HEK293 (cell line): ENCODE results near the gene LSM2.

Source experiments
- EGR2 ChIP-seq: fragments of 450-650 bp; formaldehyde crosslinking; IDR thresholded peaks from 2 replicates; pipeline ENCODE4 v1.5.1; 2016; ENCODE audit warnings: low read depth, missing biosample characterization, missing genetic modification characterization
- FEZF1 ChIP-seq: fragments of 450-650 bp; formaldehyde crosslinking; IDR thresholded peaks from 2 replicates; pipeline ENCODE4 v1.5.1; 2016; ENCODE audit warnings: missing biosample characterization, missing genetic modification characterization
- GLIS2 ChIP-seq: fragments of 450-650 bp; formaldehyde crosslinking; IDR thresholded peaks from 2 replicates; pipeline ENCODE4 v1.5.1; 2016; ENCODE audit warnings: missing biosample characterization, missing genetic modification characterization
- OSR2 ChIP-seq: fragments of 450-650 bp; formaldehyde crosslinking; IDR thresholded peaks from 2 replicates; pipeline ENCODE4 v1.5.1; 2016; ENCODE audit warnings: missing biosample characterization, missing genetic modification characterization
- OVOL3 ChIP-seq: fragments of 450-650 bp; formaldehyde crosslinking; IDR thresholded peaks from 2 replicates; pipeline ENCODE4 v1.5.1; 2016; ENCODE audit warnings: missing biosample characterization, missing genetic modification characterization
- PRDM1 ChIP-seq: fragments of 450-650 bp; formaldehyde crosslinking; IDR thresholded peaks from 2 replicates; pipeline ENCODE4; 2016; ENCODE audit warnings: missing biosample characterization, missing genetic modification characterization
- SP2 ChIP-seq: fragments of 450-650 bp; formaldehyde crosslinking; IDR thresholded peaks from 2 replicates; pipeline ENCODE4 v1.5.1; 2016; ENCODE audit warnings: missing biosample characterization, missing genetic modification characterization
- ZBTB7A ChIP-seq: fragments of 450-650 bp; formaldehyde crosslinking; IDR thresholded peaks from 2 replicates; pipeline ENCODE4 v1.5.1; 2016; ENCODE audit warnings: low read depth, missing biosample characterization, missing genetic modification characterization
- ZFP37 ChIP-seq: fragments of 450-650 bp; formaldehyde crosslinking; IDR thresholded peaks from 2 replicates; pipeline ENCODE4 v1.5.1; 2016; ENCODE audit warnings: missing biosample characterization, missing genetic modification characterization
- ZFP41 ChIP-seq: fragments of 450-650 bp; formaldehyde crosslinking; IDR thresholded peaks from 2 replicates; pipeline ENCODE4 v1.5.1; 2016; ENCODE audit warnings: missing biosample characterization, missing genetic modification characterization, borderline replicate concordance
- ZNF133 ChIP-seq: fragments of 450-650 bp; formaldehyde crosslinking; IDR thresholded peaks from 2 replicates; pipeline ENCODE4 v1.5.1; 2016; ENCODE audit warnings: missing biosample characterization, missing genetic modification characterization
- ZNF155 ChIP-seq: fragments of 450-650 bp; formaldehyde crosslinking; IDR thresholded peaks from 2 replicates; pipeline ENCODE4 v1.5.1; 2016; ENCODE audit warnings: missing biosample characterization, missing genetic modification characterization
- ZNF23 ChIP-seq: fragments of 450-650 bp; formaldehyde crosslinking; IDR thresholded peaks from 2 replicates; pipeline ENCODE4 v1.5.1; 2016; ENCODE audit warnings: missing biosample characterization, missing genetic modification characterization, borderline replicate concordance
- ZNF24 ChIP-seq: fragments of 450-650 bp; formaldehyde crosslinking; IDR thresholded peaks from 2 replicates; pipeline ENCODE4 v1.5.1; 2016; ENCODE audit warnings: missing biosample characterization, missing genetic modification characterization
- ZNF324 ChIP-seq: fragments of 450-650 bp; formaldehyde crosslinking; IDR thresholded peaks from 2 replicates; pipeline ENCODE4 v1.5.1; 2016; ENCODE audit warnings: missing biosample characterization, missing genetic modification characterization
- ZNF529 ChIP-seq: fragments of 450-650 bp; formaldehyde crosslinking; IDR thresholded peaks from 2 replicates; pipeline ENCODE4 v1.5.1; 2017; ENCODE audit warnings: missing genetic modification characterization, missing biosample characterization; ENCODE audit not compliant: insufficient replicate concordance
- ZNF544 ChIP-seq: fragments of 450-650 bp; formaldehyde crosslinking; IDR thresholded peaks from 2 replicates; pipeline ENCODE4 v1.5.0; 2017; ENCODE audit warnings: missing biosample characterization, missing genetic modification characterization
- ZNF555 ChIP-seq: fragments of 450-650 bp; formaldehyde crosslinking; conservative IDR thresholded peaks from 2 replicates; pipeline ENCODE4 v1.5.1; 2017; ENCODE audit warnings: missing biosample characterization, mild to moderate bottlenecking, missing genetic modification characterization, inconsistent platforms
- ZNF600 ChIP-seq: fragments of 450-650 bp; formaldehyde crosslinking; IDR thresholded peaks from 2 replicates; pipeline ENCODE4 v1.5.1; 2016; ENCODE audit warnings: missing biosample characterization, missing genetic modification characterization
- ZNF621 ChIP-seq: fragments of 450-650 bp; formaldehyde crosslinking; IDR thresholded peaks from 2 replicates; pipeline ENCODE4 v1.5.1; 2017; ENCODE audit warnings: missing biosample characterization, missing genetic modification characterization
- ZNF664 ChIP-seq: fragments of 450-650 bp; formaldehyde crosslinking; IDR thresholded peaks from 2 replicates; pipeline ENCODE4 v1.5.1; 2016; ENCODE audit warnings: missing biosample characterization, missing genetic modification characterization
- ZNF76 ChIP-seq: fragments of 450-650 bp; formaldehyde crosslinking; IDR thresholded peaks from 2 replicates; pipeline ENCODE4; 2016; ENCODE audit warnings: low read depth, missing biosample characterization, missing genetic modification characterization, borderline replicate concordance
- ZNF843 ChIP-seq: fragments of 450-650 bp; formaldehyde crosslinking; IDR thresholded peaks from 2 replicates; pipeline ENCODE4 v1.5.1; 2016; ENCODE audit warnings: missing biosample characterization, missing genetic modification characterization
- ZSCAN30 ChIP-seq: fragments of 450-650 bp; IDR thresholded peaks from 2 replicates; pipeline ENCODE4 v1.5.1; 2018; ENCODE audit warnings: missing biosample characterization, mild to moderate bottlenecking, missing genetic modification characterization, moderate library complexity
- TF ChIP-seq, protein P1 (sequence below): fragments of 450-650 bp; formaldehyde crosslinking; IDR thresholded peaks from 2 replicates; pipeline ENCODE4 v1.5.1; 2017; ENCODE audit warnings: missing biosample characterization, missing genetic modification characterization
- TF ChIP-seq, protein P2 (sequence below): fragments of 450-650 bp; formaldehyde crosslinking; IDR thresholded peaks from 2 replicates; pipeline ENCODE4 v1.5.1; 2016; ENCODE audit warnings: missing biosample characterization, missing genetic modification characterization
- TF ChIP-seq, protein P3 (sequence below): fragments of 450-650 bp; IDR thresholded peaks from 2 replicates; pipeline ENCODE4 v1.5.1; 2018; ENCODE audit warnings: missing biosample characterization, missing genetic modification characterization
- TF ChIP-seq, protein P4 (sequence below): fragments of 450-650 bp; formaldehyde crosslinking; IDR thresholded peaks from 2 replicates; pipeline ENCODE4 v1.5.1; 2016; ENCODE audit warnings: missing biosample characterization, missing genetic modification characterization
- TF ChIP-seq, protein P5 (sequence below): fragments of 450-650 bp; formaldehyde crosslinking; IDR thresholded peaks from 2 replicates; pipeline ENCODE4 v1.5.1; 2016; ENCODE audit warnings: missing biosample characterization, missing genetic modification characterization, borderline replicate concordance
- TF ChIP-seq, protein P6 (sequence below): fragments of 450-650 bp; formaldehyde crosslinking; IDR thresholded peaks from 2 replicates; pipeline ENCODE4 v1.5.1; 2017; ENCODE audit warnings: missing biosample characterization, mild to moderate bottlenecking, missing genetic modification characterization, moderate library complexity

Gene LSM2

DNA sequence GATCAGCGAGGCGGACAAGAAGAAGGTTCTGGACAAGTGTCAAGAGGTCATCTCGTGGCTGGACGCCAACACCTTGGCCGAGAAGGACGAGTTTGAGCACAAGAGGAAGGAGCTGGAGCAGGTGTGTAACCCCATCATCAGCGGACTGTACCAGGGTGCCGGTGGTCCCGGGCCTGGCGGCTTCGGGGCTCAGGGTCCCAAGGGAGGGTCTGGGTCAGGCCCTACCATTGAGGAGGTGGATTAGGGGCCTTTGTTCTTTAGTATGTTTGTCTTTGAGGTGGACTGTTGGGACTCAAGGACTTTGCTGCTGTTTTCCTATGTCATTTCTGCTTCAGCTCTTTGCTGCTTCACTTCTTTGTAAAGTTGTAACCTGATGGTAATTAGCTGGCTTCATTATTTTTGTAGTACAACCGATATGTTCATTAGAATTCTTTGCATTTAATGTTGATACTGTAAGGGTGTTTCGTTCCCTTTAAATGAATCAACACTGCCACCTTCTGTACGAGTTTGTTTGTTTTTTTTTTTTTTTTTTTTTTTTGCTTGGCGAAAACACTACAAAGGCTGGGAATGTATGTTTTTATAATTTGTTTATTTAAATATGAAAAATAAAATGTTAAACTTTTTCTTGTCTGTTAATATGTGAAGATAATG lies 23.0 kb upstream of the LSM2 start (continued):
- TF ChIP-seq, protein P1, sequence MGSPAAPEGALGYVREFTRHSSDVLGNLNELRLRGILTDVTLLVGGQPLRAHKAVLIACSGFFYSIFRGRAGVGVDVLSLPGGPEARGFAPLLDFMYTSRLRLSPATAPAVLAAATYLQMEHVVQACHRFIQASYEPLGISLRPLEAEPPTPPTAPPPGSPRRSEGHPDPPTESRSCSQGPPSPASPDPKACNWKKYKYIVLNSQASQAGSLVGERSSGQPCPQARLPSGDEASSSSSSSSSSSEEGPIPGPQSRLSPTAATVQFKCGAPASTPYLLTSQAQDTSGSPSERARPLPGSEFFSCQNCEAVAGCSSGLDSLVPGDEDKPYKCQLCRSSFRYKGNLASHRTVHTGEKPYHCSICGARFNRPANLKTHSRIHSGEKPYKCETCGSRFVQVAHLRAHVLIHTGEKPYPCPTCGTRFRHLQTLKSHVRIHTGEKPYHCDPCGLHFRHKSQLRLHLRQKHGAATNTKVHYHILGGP (tag by site-specific recombination): no peak
- TF ChIP-seq, protein P2, sequence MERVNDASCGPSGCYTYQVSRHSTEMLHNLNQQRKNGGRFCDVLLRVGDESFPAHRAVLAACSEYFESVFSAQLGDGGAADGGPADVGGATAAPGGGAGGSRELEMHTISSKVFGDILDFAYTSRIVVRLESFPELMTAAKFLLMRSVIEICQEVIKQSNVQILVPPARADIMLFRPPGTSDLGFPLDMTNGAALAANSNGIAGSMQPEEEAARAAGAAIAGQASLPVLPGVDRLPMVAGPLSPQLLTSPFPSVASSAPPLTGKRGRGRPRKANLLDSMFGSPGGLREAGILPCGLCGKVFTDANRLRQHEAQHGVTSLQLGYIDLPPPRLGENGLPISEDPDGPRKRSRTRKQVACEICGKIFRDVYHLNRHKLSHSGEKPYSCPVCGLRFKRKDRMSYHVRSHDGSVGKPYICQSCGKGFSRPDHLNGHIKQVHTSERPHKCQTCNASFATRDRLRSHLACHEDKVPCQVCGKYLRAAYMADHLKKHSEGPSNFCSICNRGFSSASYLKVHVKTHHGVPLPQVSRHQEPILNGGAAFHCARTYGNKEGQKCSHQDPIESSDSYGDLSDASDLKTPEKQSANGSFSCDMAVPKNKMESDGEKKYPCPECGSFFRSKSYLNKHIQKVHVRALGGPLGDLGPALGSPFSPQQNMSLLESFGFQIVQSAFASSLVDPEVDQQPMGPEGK (tag by site-specific recombination): no peak
- TF ChIP-seq ZNF544: no peak
- TF ChIP-seq, protein P3, sequence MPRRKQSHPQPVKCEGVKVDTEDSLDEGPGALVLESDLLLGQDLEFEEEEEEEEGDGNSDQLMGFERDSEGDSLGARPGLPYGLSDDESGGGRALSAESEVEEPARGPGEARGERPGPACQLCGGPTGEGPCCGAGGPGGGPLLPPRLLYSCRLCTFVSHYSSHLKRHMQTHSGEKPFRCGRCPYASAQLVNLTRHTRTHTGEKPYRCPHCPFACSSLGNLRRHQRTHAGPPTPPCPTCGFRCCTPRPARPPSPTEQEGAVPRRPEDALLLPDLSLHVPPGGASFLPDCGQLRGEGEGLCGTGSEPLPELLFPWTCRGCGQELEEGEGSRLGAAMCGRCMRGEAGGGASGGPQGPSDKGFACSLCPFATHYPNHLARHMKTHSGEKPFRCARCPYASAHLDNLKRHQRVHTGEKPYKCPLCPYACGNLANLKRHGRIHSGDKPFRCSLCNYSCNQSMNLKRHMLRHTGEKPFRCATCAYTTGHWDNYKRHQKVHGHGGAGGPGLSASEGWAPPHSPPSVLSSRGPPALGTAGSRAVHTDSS: no peak
- no peak for TF ChIP-seq OSR2 (tag by site-specific recombination)
- TF ChIP-seq OVOL3 (tag by site-specific recombination): no peak
- no peak for TF ChIP-seq EGR2 (tag by site-specific recombination)
- TF ChIP-seq, protein P4, sequence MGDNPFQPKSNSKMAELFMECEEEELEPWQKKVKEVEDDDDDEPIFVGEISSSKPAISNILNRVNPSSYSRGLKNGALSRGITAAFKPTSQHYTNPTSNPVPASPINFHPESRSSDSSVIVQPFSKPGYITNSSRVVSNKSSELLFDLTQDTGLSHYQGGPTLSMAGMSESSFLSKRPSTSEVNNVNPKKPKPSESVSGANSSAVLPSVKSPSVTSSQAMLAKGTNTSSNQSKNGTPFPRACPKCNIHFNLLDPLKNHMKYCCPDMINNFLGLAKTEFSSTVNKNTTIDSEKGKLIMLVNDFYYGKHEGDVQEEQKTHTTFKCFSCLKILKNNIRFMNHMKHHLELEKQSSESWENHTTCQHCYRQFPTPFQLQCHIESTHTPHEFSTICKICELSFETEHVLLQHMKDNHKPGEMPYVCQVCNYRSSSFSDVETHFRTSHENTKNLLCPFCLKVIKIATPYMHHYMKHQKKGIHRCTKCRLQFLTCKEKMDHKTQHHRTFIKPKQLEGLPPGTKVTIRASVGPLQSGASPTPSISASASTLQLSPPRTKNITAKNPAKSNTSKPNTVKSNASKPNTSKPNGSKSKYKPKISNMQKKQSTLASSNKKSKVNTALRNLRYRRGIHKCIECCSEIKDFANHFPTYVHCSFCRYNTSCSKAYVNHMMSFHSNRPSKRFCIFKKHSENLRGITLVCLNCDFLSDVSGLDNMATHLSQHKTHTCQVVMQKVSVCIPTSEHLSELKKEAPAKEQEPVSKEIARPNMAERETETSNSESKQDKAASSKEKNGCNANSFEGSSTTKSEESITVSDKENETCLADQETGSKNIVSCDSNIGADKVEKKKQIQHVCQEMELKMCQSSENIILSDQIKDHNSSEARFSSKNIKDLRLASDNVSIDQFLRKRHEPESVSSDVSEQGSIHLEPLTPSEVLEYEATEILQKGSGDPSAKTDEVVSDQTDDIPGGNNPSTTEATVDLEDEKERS (tag by site-specific recombination): no peak
- no peak for TF ChIP-seq ZNF664 (tag by site-specific recombination)
- no peak for TF ChIP-seq ZNF76
- no peak for TF ChIP-seq SP2 (tag by site-specific recombination)
- no peak for TF ChIP-seq ZSCAN30 (tag by site-specific recombination)
- no peak for TF ChIP-seq ZNF621 (tag by site-specific recombination)
- TF ChIP-seq GLIS2 (tag by site-specific recombination): no peak
- no peak for TF ChIP-seq ZNF324 (tag by site-specific recombination)
- no peak for TF ChIP-seq ZNF529 (tag by site-specific recombination)
- no peak; the same call in 1 of the 2 replicates for TF ChIP-seq ZNF24
- TF ChIP-seq ZNF133 (tag by site-specific recombination): no peak
- TF ChIP-seq ZFP37 (tag by site-specific recombination): peak; percentile 42; the same call in 1 of the 2 replicates
- TF ChIP-seq ZNF155: no peak
- no peak for TF ChIP-seq ZNF600 (tag by site-specific recombination)
- TF ChIP-seq FEZF1 (tag by site-specific recombination): peak; percentile 15; the same call in 1 of the 2 replicates
- TF ChIP-seq, protein P5, sequence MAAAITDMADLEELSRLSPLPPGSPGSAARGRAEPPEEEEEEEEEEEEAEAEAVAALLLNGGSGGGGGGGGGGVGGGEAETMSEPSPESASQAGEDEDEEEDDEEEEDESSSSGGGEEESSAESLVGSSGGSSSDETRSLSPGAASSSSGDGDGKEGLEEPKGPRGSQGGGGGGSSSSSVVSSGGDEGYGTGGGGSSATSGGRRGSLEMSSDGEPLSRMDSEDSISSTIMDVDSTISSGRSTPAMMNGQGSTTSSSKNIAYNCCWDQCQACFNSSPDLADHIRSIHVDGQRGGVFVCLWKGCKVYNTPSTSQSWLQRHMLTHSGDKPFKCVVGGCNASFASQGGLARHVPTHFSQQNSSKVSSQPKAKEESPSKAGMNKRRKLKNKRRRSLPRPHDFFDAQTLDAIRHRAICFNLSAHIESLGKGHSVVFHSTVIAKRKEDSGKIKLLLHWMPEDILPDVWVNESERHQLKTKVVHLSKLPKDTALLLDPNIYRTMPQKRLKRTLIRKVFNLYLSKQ: no peak
- TF ChIP-seq ZNF555: no peak
- no peak for TF ChIP-seq ZFP41 (tag by site-specific recombination)
- TF ChIP-seq ZNF843 (tag by site-specific recombination): no peak
- no peak for TF ChIP-seq ZNF23
- TF ChIP-seq PRDM1 (tag by site-specific recombination): no peak
- TF ChIP-seq, protein P6, sequence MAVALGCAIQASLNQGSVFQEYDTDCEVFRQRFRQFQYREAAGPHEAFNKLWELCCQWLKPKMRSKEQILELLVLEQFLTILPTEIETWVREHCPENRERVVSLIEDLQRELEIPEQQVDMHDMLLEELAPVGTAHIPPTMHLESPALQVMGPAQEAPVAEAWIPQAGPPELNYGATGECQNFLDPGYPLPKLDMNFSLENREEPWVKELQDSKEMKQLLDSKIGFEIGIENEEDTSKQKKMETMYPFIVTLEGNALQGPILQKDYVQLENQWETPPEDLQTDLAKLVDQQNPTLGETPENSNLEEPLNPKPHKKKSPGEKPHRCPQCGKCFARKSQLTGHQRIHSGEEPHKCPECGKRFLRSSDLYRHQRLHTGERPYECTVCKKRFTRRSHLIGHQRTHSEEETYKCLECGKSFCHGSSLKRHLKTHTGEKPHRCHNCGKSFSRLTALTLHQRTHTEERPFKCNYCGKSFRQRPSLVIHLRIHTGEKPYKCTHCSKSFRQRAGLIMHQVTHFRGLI (tag by site-specific recombination): no peak
- no peak for TF ChIP-seq ZBTB7A
